KOPT-K1 (cell line): Measurements from ENCODE around the gene SPATA46.
"Not testable (repeated sequence)": the region's sequence is repeated elsewhere in the genome, so short reads cannot be mapped to it uniquely, and the experiment has no call there.

Experiments
- H3K27ac ChIP-seq: fragments of 200-600 bp; sonication (generic); 2 replicates; pipeline ENCODE4 v1.5.1; 2016; ENCODE audit warnings: antibody characterized with exemption, mild to moderate bottlenecking, low read depth, low read length; ENCODE audit not compliant: poor library complexity, severe bottlenecking
- H3K36me3 ChIP-seq: fragments of 200-600 bp; sonication (generic); 2 replicates; pipeline ENCODE4 v1.5.1; 2017; ENCODE audit warnings: antibody characterized with exemption, mild to moderate bottlenecking, low read length, moderate library complexity; ENCODE audit not compliant: insufficient read depth
- H3K9me3 ChIP-seq: fragments of 200-600 bp; sonication (generic); 2 replicates; pipeline ENCODE4 v1.5.1; 2017; ENCODE audit warnings: antibody characterized with exemption, low read length, mild to moderate bottlenecking; ENCODE audit not compliant: insufficient read depth, poor library complexity, severe bottlenecking

The SPATA46 gene

DNA sequence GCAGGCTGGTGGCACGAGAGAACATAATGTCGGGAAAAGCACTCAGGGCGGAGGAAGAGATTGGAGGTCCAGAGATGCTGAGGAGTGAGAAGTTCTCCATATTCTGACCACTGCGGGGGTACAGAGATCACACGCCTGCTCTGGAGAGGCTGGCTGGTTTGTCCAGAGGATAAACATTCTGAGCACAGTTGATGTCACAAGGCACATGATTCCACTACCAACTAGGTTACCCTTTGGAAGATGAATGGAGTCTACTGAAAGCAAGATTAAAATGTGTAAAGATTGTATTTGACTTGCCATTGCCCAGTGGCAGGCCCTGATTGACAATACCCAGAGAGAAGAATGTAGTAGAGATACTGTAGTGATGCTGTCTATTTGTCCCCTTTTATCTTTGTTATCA, at the start of gene SPATA46:
SPATA46 (minus strand) TSS at position 164 of the 400 bp plus-strand sequence; CDS start at position 100, 64 bp downstream.
- H3K27ac ChIP-seq, result no peak within 1 kb of the TSS
- no peaks in the 10 kb centered on the region for H3K9me3 ChIP-seq
- no peaks in the 10 kb centered on the region for H3K36me3 ChIP-seq

DNA sequence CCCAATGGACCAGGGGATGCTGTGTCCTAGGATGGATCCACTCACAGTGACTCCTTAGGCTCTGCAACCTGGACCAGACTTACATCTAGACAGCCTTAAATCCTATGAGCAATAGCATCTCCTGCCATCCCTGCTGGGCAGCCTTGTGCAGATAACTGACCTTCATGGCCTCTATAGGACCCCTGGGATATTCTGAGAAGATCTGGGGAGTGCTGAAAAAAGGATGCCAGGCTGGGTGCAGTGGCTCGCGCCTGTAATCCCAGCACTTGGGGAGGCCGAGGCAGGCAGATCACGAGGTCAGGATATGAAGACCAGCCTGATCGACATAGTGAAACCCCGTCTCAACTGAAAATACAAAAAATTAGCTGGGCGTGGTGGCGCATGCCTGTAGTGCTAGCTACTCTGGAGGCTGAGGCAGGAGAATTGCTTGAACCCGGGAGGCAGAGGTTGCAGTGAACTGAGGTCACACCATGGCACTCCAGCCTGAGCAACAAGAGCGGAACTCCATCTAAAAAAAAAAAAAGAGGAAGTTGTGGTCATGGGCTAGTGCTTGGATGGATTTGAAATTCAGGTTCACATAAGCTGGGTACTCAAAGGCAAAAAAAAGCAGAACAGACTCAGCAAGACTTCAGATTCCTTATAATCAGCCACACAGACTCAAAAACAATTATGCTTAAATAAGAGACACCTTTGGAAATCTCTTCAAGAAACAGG, 46.2 kb upstream of the SPATA46 start:
- no peaks in the 10 kb centered on the region for H3K36me3 ChIP-seq
- H3K27ac ChIP-seq, result no peak overlapping the region
- H3K9me3 ChIP-seq, result no peaks in the 10 kb centered on the region

DNA sequence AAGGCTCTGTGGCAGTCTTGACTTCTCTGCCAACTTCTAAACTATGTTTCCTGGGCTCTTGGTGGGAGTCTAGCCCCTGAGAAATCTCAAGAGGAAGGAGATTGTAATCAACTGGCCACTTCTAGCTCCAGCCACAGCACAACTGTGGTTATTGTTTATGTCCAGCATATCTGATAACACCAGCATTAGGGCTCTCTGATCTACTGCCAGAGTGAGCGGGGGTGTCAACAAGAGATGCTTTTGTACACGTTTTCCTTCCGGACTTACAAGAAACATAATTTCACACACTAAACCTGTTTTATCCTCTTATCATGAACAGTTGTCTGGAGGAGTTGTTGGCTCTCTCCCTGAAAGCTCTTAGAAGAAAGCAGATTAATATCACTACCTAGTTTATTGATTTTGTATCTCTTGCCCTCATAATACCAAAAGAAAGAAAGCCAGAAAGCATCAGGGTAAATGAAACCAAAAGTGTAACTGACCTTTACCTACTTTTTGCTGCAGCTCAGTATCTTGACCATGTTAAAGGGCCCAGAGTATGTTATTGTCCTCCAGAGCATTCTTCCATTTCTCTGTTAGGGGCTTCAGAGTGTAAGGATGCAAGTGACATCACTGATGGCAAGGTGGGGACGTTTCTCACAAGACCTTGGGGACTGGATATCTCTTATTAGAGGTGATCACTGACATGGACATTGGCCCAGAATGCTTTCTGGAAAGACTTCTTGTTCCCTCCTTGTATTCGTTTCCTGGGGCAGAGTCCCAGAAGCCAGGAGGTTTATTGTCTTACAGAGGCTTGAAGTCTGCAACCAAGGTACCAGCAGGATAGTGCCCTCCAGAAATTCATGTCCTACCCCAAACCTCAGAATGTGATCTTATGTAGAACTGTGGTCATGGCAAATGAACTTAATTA, 44.9 kb upstream of the SPATA46 start:
- H3K27ac ChIP-seq, result no peak overlapping the region
- no peaks in the 10 kb centered on the region for H3K9me3 ChIP-seq
- no peaks in the 10 kb centered on the region for H3K36me3 ChIP-seq

DNA sequence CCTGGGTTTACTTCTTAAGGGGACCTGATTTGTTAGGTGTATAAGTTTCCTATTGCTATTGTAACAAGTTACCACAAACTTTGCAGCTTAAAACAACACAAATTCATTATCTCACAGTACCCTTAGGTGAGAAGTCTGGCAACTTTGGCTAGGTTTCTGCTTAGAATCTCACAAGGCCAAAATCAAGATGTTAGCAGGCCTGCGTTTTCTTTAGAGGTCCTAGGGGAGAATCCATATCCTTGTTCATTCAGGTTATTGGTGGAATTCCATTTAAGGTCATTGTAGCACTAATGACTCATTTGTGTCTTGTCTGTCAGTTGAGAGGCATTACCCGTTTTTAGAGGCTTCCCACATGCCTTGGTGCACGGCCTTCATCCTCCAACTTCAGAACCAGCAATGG, 43.5 kb upstream of the SPATA46 start:
- Histone ChIP-seq H3K36me3 (no peaks in the 10 kb centered on the region), H3K27ac (no peak overlapping the region), H3K9me3 (no peaks in the 10 kb centered on the region)

- not testable (repeated sequence) for H3K9me3 ChIP-seq, H3K27ac ChIP-seq, H3K36me3 ChIP-seq
Measured at GRCh38 chr1:162419450-162419931, 42.8 kb upstream of the SPATA46 start.

GRCh38 chr1:162418584-162418983, 41.9 kb upstream of the SPATA46 start:
- not testable (repeated sequence) for H3K27ac ChIP-seq, H3K36me3 ChIP-seq, H3K9me3 ChIP-seq

DNA sequence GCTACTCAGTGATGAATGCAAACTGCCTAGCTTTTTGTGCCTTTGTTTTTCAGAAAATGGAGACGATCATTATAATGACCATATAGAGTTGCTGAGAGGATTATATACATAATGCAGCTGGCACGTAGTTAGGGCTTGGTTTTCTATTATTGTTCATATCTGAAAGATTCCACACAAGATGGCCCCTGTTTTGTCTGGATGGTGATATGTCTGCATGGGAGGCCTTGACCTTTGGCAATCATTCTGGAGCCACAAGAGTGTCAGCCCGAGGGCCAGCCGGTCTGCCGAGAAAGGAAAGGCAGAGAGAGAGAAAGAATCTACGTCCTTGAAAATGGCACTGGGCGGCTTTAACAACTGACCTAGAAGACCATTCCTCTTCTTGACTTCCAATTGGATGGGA, 41.0 kb upstream of the SPATA46 start:
- Histone ChIP-seq H3K36me3 (no peaks in the 10 kb centered on the region), H3K9me3 (no peaks in the 10 kb centered on the region), H3K27ac (no peak overlapping the region)

- Histone ChIP-seq H3K9me3 (no peaks in the 10 kb centered on the region), H3K27ac (no peak overlapping the region), H3K36me3 (no peaks in the 10 kb centered on the region)
Measured at GRCh38 chr1:162416909-162417308, 40.3 kb upstream of the SPATA46 start.

DNA sequence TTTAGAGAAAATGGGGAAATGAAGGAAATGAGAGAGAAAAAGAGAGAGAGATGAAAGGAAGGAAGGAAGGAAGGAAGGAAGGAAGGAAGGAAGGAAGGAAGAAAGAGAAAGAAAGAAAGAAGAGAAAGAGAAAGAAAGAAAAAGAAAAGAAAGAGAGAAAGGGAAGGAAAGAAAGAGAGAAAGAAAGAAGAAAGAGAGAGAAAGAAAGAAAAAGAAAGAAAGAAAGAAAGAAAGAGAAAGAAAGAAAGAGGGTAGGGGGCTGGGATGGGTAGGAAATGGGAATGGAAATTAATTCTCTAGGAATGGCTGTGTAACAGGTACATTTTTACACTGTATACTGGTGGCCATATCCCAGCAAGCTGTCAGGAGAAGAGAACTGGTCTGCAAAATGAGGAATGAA, 39.6 kb upstream of the SPATA46 start:
- no peaks in the 10 kb centered on the region for H3K9me3 ChIP-seq
- H3K36me3 ChIP-seq, result no peaks in the 10 kb centered on the region
- H3K27ac ChIP-seq, result no peak overlapping the region

- no peak within 1 kb of the TSS for H3K27ac ChIP-seq
- no peaks in the 10 kb centered on the region for H3K36me3 ChIP-seq
- no peaks in the 10 kb centered on the region for H3K9me3 ChIP-seq
Measured at GRCh38 chr1:162412002-162412401, 35.3 kb upstream of the SPATA46 start, which contains the start of gene SH2D1B. TSS of gene SH2D1B (minus strand) at chr1:162412136. CDS start at chr1:162412016, 120 bp downstream.

GRCh38 chr1:162407539-162407938, 30.9 kb upstream of the SPATA46 start:
- no peaks in the 10 kb centered on the region for H3K9me3 ChIP-seq
- no peak overlapping the region for H3K27ac ChIP-seq
- no peaks in the 10 kb centered on the region for H3K36me3 ChIP-seq

DNA sequence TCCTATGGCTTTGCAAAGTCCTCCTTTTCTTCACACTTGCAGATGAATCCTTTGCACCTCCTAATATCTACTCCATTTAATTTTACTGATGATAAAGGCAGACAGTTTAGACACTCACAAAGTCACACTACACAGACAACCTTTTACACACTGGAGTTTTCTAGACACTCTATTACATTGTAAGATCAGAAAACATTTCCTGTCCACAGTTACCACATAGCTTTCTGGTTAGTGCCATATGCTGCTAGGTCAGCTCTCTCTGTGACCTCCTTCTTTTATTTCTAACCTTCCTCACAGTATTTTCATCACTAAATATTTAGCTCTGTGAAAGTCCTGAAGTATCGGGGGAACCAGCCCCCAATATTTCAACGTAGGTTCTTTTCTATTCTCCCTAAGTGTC, 30.2 kb upstream of the SPATA46 start:
- H3K36me3 ChIP-seq, result no peaks in the 10 kb centered on the region
- H3K9me3 ChIP-seq, result no peaks in the 10 kb centered on the region
- no peak overlapping the region for H3K27ac ChIP-seq

DNA sequence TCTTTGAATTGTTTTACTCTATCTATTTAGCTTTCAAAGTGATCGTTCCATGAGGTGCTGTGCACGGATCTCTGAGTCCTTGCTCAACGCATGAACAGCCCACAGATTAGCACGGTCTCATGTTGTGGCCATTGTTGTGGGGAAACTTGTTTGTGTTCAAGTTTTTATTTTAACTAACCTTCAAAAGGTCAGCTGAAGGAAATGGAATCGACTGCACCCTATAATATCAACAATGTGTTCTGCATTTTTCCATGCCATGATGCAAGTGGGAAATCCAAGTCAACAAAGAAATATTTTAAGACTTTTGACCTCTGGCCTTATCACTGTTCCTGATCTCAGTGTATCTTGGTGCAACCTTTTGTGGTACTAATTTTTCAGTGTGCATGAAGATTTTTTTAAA, 29.1 kb upstream of the SPATA46 start:
- Histone ChIP-seq H3K36me3 (no peaks in the 10 kb centered on the region), H3K9me3 (no peaks in the 10 kb centered on the region), H3K27ac (no peak overlapping the region)

DNA sequence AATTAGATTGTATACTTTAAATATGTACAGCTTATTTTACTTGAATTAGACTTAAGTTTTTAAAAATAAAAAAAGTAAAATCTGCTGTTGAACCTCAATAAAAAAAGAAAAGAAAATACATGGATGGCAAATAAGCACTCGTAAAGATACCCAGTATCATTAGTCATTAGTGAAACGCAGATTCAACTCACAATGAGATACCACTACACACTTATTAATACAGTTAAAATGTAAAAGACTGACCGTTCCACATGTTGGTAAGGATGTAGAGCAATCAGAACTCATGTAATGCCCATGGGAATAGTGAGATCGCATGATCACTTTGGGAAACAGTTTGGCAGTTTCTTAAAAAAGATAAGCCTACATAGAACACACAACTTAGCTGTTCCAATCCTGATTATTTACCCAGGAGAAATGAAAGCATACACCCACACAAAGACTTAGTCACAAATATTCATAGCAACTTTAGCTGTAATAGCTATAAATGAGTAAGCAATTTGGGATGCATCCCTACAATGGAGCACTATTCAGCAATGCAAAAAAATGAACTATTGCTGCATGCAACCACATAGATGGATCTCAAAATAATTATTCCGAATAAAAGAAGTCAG, 28.0 kb upstream of the SPATA46 start:
- Histone ChIP-seq H3K27ac (no peak overlapping the region), H3K36me3 (no peaks in the 10 kb centered on the region), H3K9me3 (no peaks in the 10 kb centered on the region)

GRCh38 chr1:162400790-162401355, 24.2 kb upstream of the SPATA46 start:
- H3K9me3 ChIP-seq, result no peaks in the 10 kb centered on the region
- H3K27ac ChIP-seq, result no peak overlapping the region

More at GRCh38 chr1:162400790-162401355, 24.2 kb upstream of the SPATA46 start:
- no peaks in the 10 kb centered on the region for H3K36me3 ChIP-seq
